Activated naive CD8-positive, alpha-beta T cell treated with anti-CD3 and anti-CD28 coated beads, Interleukin-2, amount 50 U/mL, for 16 hours (primary cell): ENCODE measurements around the gene MSN.

ENCODE experiments used
- DNase-seq: peaks from one replicate; pipeline ENCODE4 v3.0.0-alpha.2; 2020; ENCODE audit warnings: low read depth, low spot score

MSN gene

DNA sequence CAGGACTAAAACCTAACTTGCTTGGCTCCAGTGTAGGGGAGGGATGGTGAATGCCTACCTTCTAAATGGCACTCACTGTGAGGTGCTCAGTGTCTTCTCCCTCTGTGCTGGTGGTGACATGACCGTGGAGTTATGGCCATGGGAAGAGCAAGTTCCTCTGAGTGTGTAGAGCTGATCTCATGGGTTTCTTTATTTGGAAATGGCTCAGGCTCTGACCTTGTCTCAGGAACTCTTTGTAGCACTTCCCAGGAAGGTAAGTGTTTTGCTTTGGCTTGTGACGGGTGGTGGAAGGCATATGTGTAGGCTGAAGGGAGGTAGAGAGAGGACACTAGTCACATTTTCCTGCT lies 6.4 kb downstream of the MSN start:
- no peak for DNase-seq

- no peak for DNase-seq
Observed at GRCh38 chrX:65674204-65674893, 6.9 kb downstream of the MSN start.

GRCh38 chrX:65677954-65678469 lies 10.6 kb downstream of the MSN start:
- DNase-seq: no peak

DNA sequence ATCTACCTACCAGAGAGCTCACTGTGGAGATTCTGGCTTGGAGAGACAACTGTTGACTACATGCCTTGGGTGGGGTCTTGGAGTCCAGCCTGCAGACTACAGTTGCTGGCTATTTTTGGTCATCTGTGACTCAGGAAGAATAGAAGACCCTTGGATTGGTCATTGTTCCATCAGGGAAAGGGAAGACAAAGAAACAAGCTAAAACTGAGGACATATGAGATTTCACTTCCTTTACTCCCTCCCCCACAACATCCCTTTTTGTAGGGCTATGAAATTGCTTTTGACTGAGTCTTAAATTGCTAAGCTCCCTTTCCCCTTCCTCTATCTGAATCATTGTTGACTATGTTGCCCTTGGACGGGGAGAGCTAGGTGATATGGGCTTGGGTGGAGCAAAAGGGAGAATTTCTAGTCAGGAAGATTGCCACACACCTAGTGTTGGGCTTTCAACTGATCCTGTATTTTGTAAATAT lies 11.7 kb downstream of the MSN start:
- DNase-seq: no peak

GRCh38 chrX:65681810-65682209 lies 14.4 kb downstream of the MSN start:
- no peak for DNase-seq

DNA sequence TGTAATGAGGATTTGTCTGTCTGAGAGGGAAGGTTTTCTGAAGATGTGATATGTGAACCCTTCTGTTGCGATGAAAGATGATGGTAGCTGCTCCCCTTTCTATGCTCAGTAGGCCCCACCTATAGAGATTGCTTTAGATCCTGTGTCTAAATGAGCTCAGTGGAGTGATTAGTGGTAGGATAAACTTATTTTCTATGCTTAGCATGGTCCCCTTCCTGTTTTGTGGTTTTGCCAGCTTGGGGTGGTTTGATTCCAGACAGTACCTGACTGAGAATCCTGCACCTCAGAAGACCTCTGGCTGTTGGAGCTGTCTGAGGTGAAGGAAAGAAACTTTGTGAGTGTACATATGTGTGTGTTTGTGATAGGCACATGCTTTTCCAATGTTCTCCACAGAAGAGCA lies 17.7 kb downstream of the MSN start:
- no peak for DNase-seq

DNA sequence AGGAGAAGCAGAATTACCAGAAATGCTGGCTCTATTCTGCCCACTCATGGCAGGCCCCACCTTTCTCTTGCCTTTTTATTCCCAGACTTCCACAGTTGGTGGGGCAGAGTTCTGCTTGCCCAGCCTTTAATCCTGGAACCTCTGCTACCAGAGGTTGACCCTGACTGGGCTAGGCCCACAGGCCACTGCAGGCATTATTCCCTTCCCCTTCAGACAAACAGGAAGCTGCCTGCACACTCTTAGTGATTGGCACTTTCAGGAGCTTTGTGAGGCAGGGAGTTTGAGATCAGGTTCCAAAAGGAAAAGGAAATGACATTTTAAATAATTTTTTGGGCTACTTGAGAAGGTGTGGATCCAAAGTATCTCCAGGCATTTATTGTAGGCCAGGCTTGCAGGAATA lies 18.8 kb downstream of the MSN start:
- DNase-seq: no peak

DNA sequence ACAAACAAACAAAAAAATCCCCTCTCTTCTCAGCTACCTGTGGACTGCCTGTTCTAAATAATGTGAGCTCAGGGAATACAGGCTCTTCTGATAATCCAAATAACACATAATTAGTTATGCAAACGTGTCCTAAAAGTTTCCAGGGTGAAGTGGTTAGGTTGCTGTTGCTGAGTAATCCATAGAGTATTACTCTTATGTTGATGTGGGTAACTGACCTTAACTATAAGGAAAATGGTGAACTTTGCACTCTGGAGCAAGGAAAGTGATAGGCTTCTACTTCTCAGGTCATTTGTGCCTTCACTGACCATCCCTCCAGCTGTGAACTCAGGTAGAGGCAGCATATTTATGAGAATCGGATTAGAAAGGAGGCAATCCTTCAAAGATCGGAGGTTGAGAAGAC lies 19.9 kb downstream of the MSN start:
- DNase-seq: no peak

DNA sequence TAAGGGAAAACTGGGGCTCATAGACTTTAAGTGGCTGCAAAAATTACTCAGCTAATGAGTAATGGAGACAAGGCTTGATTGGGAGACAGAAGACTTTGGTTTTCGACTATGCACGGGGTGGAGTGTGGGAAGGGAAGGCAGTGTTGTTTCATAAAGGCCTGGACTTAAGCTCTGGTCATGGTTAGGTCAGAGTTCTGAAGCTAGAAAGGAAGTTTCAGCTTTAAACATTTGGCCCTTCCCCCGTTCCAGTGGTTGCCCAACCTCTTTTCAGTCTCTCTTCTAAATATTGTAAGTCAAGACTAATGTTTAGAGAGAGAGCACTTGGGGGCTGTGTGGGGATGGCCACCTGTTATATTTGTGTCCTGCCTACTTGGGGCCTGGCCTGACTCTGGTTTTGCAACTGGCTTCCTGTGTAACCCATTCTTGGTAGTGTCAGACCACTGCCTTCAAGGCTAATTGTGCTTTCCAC lies 21.0 kb downstream of the MSN start:
- DNase-seq: no peak

DNA sequence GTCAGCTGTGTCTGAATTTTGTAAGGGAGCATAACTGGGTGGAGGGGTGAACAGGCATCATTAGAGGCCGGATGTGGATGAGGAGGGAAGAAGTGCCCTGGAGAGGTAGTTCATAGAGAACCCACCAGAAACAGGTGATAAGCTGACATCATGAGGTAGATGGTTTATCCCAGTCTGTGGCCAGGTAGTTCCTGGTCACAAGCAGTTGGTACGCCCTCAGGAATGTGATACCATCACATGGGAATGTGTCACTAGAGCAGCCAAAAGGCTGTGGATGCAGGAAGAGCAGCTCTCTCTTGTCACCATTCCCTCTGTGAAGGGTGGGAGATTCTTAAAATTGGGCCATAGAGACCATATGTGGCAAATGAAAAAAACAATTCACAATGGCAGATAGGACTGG lies 21.9 kb downstream of the MSN start:
- no peak for DNase-seq

GRCh38 chrX:65690057-65690855 lies 22.8 kb downstream of the MSN start:
- no peak for DNase-seq

DNA sequence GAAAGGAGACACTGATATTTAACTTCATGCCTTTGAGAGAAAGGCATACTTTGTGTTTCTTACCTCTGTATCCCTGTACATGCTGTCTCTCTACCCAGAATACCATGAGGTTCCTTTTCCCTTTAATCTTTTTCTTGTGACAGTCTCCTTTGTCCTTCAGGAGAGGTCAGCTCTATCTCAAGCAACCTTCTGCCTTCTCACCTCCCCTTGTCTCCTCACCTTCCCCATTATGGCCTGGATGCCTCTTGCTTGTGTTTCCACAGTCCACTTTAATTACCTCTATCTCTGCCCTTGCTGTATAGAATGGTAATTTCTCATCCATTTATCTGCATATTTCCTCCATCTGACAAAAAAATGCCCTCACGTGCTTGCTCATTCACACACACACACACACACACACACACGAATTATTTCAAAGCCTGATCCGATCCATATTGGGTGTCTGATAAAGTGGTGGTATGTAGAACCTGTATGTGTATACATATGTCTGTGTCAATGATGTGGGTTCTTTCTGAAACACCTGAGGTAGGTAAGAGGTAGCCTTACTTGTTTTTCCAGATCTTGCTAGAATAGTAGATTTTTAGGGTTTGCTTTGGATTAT lies 28.5 kb downstream of the MSN start:
- no peak for DNase-seq

DNA sequence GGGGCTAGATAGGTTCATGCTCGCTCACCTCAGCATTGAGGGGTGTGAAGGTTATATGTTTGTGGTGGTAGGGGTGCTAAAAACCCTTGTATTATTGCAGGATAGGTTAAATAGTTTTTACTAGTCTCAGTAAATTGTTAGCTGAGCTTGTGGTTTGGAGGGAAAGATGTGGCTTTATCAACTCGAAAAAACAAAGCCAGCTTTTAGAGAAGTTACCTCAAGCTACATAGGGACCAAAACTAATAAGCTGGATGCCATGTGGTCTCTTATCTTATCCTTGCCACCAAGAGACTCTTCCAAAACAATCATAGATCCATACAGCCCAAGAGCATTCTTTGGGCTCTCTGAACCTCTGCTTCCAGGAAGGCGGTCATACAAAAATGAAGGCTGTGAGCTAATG lies 29.2 kb downstream of the MSN start:
- no peak for DNase-seq

- no peak for DNase-seq
Observed at GRCh38 chrX:65697211-65697641, 29.8 kb downstream of the MSN start.

- DNase-seq: peak; percentile 35
Observed at GRCh38 chrX:65697915-65698796, 30.7 kb downstream of the MSN start.

DNA sequence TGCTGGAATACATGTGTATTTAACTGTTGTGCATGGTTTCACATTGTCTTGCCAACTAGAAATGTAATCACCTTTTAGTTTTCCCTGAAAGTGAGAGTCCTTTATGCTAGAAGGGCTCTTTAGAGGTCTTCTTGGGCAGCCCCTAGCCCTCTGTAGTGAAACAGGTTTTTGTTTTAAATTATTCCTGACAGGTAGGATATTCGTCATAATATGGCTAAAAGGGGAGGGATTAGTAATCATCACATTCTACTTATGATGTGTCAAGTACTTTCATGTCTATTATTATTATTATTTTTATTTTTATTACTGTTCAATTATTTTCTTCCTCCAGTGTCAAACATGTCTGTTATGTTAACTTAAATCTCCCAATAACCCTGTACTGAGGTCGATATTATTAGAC lies 35.5 kb downstream of the MSN start:
- DNase-seq: no peak

DNA sequence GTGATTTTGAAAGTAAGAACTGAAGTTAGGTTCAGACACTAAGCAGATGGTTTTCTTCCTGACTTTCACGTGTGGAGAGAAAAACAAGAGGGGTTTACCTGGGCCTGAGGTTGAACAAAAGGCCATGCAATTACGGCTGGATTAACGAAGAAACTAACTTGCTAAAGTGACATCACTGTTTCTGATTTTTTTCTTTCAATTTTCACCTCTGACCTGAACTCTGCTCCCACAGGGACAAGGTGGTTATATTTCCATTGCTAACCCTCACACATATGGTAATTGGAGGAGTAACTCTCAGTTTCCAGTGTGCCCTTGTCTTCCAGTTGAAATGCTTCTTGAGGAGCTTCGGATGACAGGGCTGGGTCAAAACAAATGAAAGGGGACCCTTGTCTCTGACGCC lies 38.0 kb downstream of the MSN start:
- DNase-seq: no peak

GRCh38 chrX:65706041-65706828 lies 38.8 kb downstream of the MSN start:
- DNase-seq: peak; percentile 11

- no peak for DNase-seq
Observed at GRCh38 chrX:65707151-65707550, 39.7 kb downstream of the MSN start.

GRCh38 chrX:65712005-65712806 lies 44.8 kb downstream of the MSN start:
- DNase-seq: no peak
